Measurements from ENCODE around the gene ZNF71. TPM values are rescaled to one million over a fixed set of nuclear protein-coding genes. Genes with fewer than 3 reads are reported as not detected.

ZNF71 gene
- total RNA-seq = 5.6 and 6.1 TPM in 2 replicates

GRCh38 chr19:56594783-56595547 lies at the start of gene ZNF71:
ZNF71 (plus strand) TSS chr19:56595302; CDS start chr19:56601559, 6,257 bp downstream.
- Histone ChIP-seq H3K36me3 (ENCODE audit: control insufficient read depth, insufficient read depth, low read length) (no peaks in the 10 kb centered on the region), H3K4me3 (ENCODE audit: low read depth, low read length) (peak within 1 kb of the TSS; percentile 62), H3K27me3 (ENCODE audit: control insufficient read depth, insufficient read depth, low read length) (no peaks in the 10 kb centered on the region)
- FAIRE-seq (no peak), DNase-seq (ENCODE audit: low read depth) (peak; percentile 61)
- TF ChIP-seq CTCF (IDR thresholded peaks at IDR 0.05; ENCODE audit: insufficient read depth, low read length, severe bottlenecking) = no peak

- Histone ChIP-seq H3K4me3 (ENCODE audit: low read depth, low read length) (no peak overlapping the region), H3K36me3 (ENCODE audit: control insufficient read depth, insufficient read depth, low read length) (peaks cover 13% of the 10 kb centered on the region), H3K27me3 (ENCODE audit: control insufficient read depth, insufficient read depth, low read length) (no peaks in the 10 kb centered on the region)
- FAIRE-seq (no peak), DNase-seq (ENCODE audit: low read depth) (no peak)
- peak; percentile 23 for TF ChIP-seq CTCF (IDR thresholded peaks at IDR 0.05; ENCODE audit: insufficient read depth, low read length, severe bottlenecking)
Observed at GRCh38 chr19:56547535-56547934, 47.6 kb upstream of the ZNF71 start.

- TF ChIP-seq CTCF (IDR thresholded peaks at IDR 0.05; ENCODE audit: insufficient read depth, low read length, severe bottlenecking) = no peak
- Histone ChIP-seq H3K27me3 (ENCODE audit: control insufficient read depth, insufficient read depth, low read length) (no peaks in the 10 kb centered on the region), H3K4me3 (ENCODE audit: low read depth, low read length) (no peak overlapping the region), H3K36me3 (ENCODE audit: control insufficient read depth, insufficient read depth, low read length) (peaks cover 15% of the 10 kb centered on the region)
- DNase-seq (ENCODE audit: low read depth) = no peak
- FAIRE-seq = no peak
Observed at GRCh38 chr19:56554272-56554869, 40.7 kb upstream of the ZNF71 start.

- TF ChIP-seq CTCF (IDR thresholded peaks at IDR 0.05; ENCODE audit: insufficient read depth, low read length, severe bottlenecking) = no peak
- Histone ChIP-seq H3K4me3 (ENCODE audit: low read depth, low read length) (no peak overlapping the region), H3K36me3 (ENCODE audit: control insufficient read depth, insufficient read depth, low read length) (no peaks in the 10 kb centered on the region), H3K27me3 (ENCODE audit: control insufficient read depth, insufficient read depth, low read length) (no peaks in the 10 kb centered on the region)
- DNase-seq (ENCODE audit: low read depth) (no peak), FAIRE-seq (no peak)
Observed at GRCh38 chr19:56562766-56563165, 32.3 kb upstream of the ZNF71 start.

- DNase-seq (ENCODE audit: low read depth) = peak; percentile 11
- peaks cover 5% of the 10 kb centered on the region for H3K36me3 ChIP-seq (ENCODE audit: control insufficient read depth, insufficient read depth, low read length)
- H3K4me3 ChIP-seq (ENCODE audit: low read depth, low read length) = peak overlapping the region; percentile 90
- no peaks in the 10 kb centered on the region for H3K27me3 ChIP-seq (ENCODE audit: control insufficient read depth, insufficient read depth, low read length)
- TF ChIP-seq CTCF (IDR thresholded peaks at IDR 0.05; ENCODE audit: insufficient read depth, low read length, severe bottlenecking) = no peak
- no peak for FAIRE-seq
Observed at GRCh38 chr19:56566904-56567273, 28.2 kb upstream of the ZNF71 start.

Data from bronchial epithelial cell (primary cell).